Right atrium auricular region (tissue), 2 donors: ENCODE data around the gene KRTAP12-2. TPM values are rescaled to one million over a fixed set of nuclear protein-coding genes. Genes with fewer than 3 reads are reported as not detected.

Experiments used
- DNase-seq: peaks from one replicate; pipeline ENCODE4 v3.0.0-alpha.2; 2019; ENCODE audit warnings: low spot score
- H3K27ac ChIP-seq, 2 donors: fragments of 200-600 bp; sonication (generic); 1 replicate in 1 of 2; 2 replicates in 1 of 2; pipeline ENCODE4 v1.5.1; 2016 to 2019
- H3K27me3 ChIP-seq, 2 donors: fragments of 200-600 bp; sonication (generic); one replicate each; pipeline versions ENCODE4 v1.5.1 to v1.6.0; 2017 to 2019
- H3K36me3 ChIP-seq: fragments of 200-600 bp; sonication (generic); one replicate; pipeline ENCODE4 v1.5.1; 2016
- H3K4me1 ChIP-seq, 2 donors: fragments of 200-600 bp; sonication (generic); one replicate each; pipeline versions ENCODE4 v1.5.1 to v1.6.0; 2017 to 2019
- H3K4me3 ChIP-seq, 2 donors: fragments of 200-600 bp; sonication (generic); 1 replicate in 1 of 2; 2 replicates in 1 of 2; pipeline ENCODE4 v1.5.1; 2017 to 2019; ENCODE audit warnings: mild to moderate bottlenecking in 1 of 2, moderate library complexity in 1 of 2
- H3K9me3 ChIP-seq, 2 donors: fragments of 200-600 bp; sonication (generic); one replicate each; pipeline ENCODE4 v1.5.1; 2019
- CTCF ChIP-seq, 2 donors: fragments of 200-600 bp; sonication (generic); IDR thresholded peaks; one replicate each; pipeline ENCODE4 v1.5.1; 2019; ENCODE audit warnings: antibody characterized with exemption in 2 of 2
- total RNA-seq, 2 donors: library from RNA; depleted of rRNA; stranded (reverse); fragments of >200 nt; gene quantifications; one replicate each; pipeline ENCODE4 v1.1.0, GENCODE V29; 2016

KRTAP12-2 gene
- total RNA-seq, 2 donors from 2014 or later = not detected

- Histone ChIP-seq H3K4me3 (no peak within 1 kb of the TSS), H3K9me3 (no peaks in the 10 kb centered on the region)
- DNase-seq = no peak
These were observed 44.8 kb upstream of the KRTAP12-2 start, which contains the start of gene TSPEAR for GRCh38 chr21:44711327-44712202. TSPEAR (minus strand) TSS chr21:44711572; CDS start chr21:44711514, 58 bp downstream.

GRCh38 chr21:44710756-44711326 is 44.1 kb upstream of the KRTAP12-2 start:
- H3K4me3 ChIP-seq = no peak overlapping the region
- H3K27me3 ChIP-seq = peaks cover 0 to 59% of the 10 kb centered on the region in 2 donors
- TF ChIP-seq CTCF (IDR thresholded peaks at IDR 0.05) = no peak
- peaks cover 0 to 46% of the 10 kb centered on the region in 2 donors for H3K4me1 ChIP-seq
- no peak for DNase-seq
- H3K27ac ChIP-seq = no peak overlapping the region
- no peaks in the 10 kb centered on the region for H3K36me3 ChIP-seq
- no peaks in the 10 kb centered on the region for H3K9me3 ChIP-seq

More at GRCh38 chr21:44711327-44712202, 44.8 kb upstream of the KRTAP12-2 start, which contains the start of gene TSPEAR:
- peaks cover 0 to 46% of the 10 kb centered on the region in 2 donors for H3K4me1 ChIP-seq
- H3K36me3 ChIP-seq = no peaks in the 10 kb centered on the region
- TF ChIP-seq CTCF (IDR thresholded peaks at IDR 0.05) = no peak
- H3K27ac ChIP-seq = peak within 1 kb of the TSS in 1 of 2 donors; percentile 19
- peaks cover 0 to 54% of the 10 kb centered on the region in 2 donors for H3K27me3 ChIP-seq

GRCh38 chr21:44710294-44710665 is 43.6 kb upstream of the KRTAP12-2 start:
- H3K36me3 ChIP-seq = no peaks in the 10 kb centered on the region
- no peak overlapping the region for H3K4me3 ChIP-seq
- TF ChIP-seq CTCF (IDR thresholded peaks at IDR 0.05) = no peak
- H3K4me1 ChIP-seq = peaks cover 0 to 46% of the 10 kb centered on the region in 2 donors
- no peak for DNase-seq
- no peaks in the 10 kb centered on the region for H3K9me3 ChIP-seq
- H3K27me3 ChIP-seq = peaks cover 0 to 59% of the 10 kb centered on the region in 2 donors
- peak overlapping the region in 1 of 2 donors; percentile 19 for H3K27ac ChIP-seq

GRCh38 chr21:44709426-44710293 is 42.9 kb upstream of the KRTAP12-2 start:
- DNase-seq = no peak
- H3K4me1 ChIP-seq = peaks cover 0 to 46% of the 10 kb centered on the region in 2 donors
- peaks cover 0 to 59% of the 10 kb centered on the region in 2 donors for H3K27me3 ChIP-seq
- H3K36me3 ChIP-seq = no peaks in the 10 kb centered on the region
- TF ChIP-seq CTCF (IDR thresholded peaks at IDR 0.05) = no peak
- peak overlapping the region in 1 of 2 donors; percentile 19 for H3K27ac ChIP-seq
- H3K4me3 ChIP-seq = peak overlapping the region in 1 of 2 donors; percentile 9
- no peaks in the 10 kb centered on the region for H3K9me3 ChIP-seq

GRCh38 chr21:44708866-44709425 is 42.2 kb upstream of the KRTAP12-2 start:
- Histone ChIP-seq H3K4me3 (no peak overlapping the region), H3K4me1 (peaks cover 0 to 46% of the 10 kb centered on the region in 2 donors), H3K27me3 (peaks cover 0 to 59% of the 10 kb centered on the region in 2 donors)

More at GRCh38 chr21:44708866-44709425, 42.2 kb upstream of the KRTAP12-2 start:
- Histone ChIP-seq H3K27ac (no peak overlapping the region), H3K36me3 (no peaks in the 10 kb centered on the region), H3K9me3 (no peaks in the 10 kb centered on the region)
- DNase-seq = no peak
- TF ChIP-seq CTCF (IDR thresholded peaks at IDR 0.05) = no peak
